MM.1S (cell line): Measurements from ENCODE around the gene CYP27A1.

Source experiments
- DNase-seq: peaks from one replicate; pipeline ENCODE4 v3.0.0-alpha.2; 2015
- H2AFZ ChIP-seq: fragments of 300-600 bp; sonication (generic); 2 replicates; pipeline ENCODE4 v1.6.0; 2016; ENCODE audit warnings: antibody characterized with exemption, low read length
- H3F3A ChIP-seq: fragments of 300-600 bp; sonication (generic); 2 replicates; pipeline ENCODE4 v1.6.1; 2016; ENCODE audit warnings: mild to moderate bottlenecking, antibody characterized with exemption, low read length, moderate library complexity, mixed read lengths; ENCODE audit not compliant: insufficient read depth
- H3K27ac ChIP-seq: fragments of 300-600 bp; sonication (generic); 2 replicates; pipeline ENCODE4 v1.5.1; 2016; ENCODE audit warnings: mild to moderate bottlenecking, low read length
- H3K27me3 ChIP-seq: fragments of 300-600 bp; sonication (generic); replicated peaks from 2 replicates; pipeline ENCODE4 v1.6.0; 2016; ENCODE audit warnings: low read length; ENCODE audit not compliant: insufficient read depth
- H3K36me3 ChIP-seq: fragments of 300-600 bp; sonication (generic); replicated peaks from 2 replicates; pipeline ENCODE4 v1.6.1; 2016; ENCODE audit warnings: mild to moderate bottlenecking, low read length, mixed read lengths; ENCODE audit not compliant: insufficient read depth
- H3K4me1 ChIP-seq: fragments of 300-600 bp; sonication (generic); 2 replicates; pipeline ENCODE4 v1.6.1; 2016; ENCODE audit warnings: low read length, mixed read lengths
- H3K4me2 ChIP-seq: fragments of 300-600 bp; sonication (generic); 2 replicates; pipeline ENCODE4 v1.6.0; 2016; ENCODE audit warnings: low read depth, low read length
- H3K4me3 ChIP-seq: fragments of 300-600 bp; sonication (generic); 2 replicates; pipeline ENCODE4 v1.5.1; 2016; ENCODE audit warnings: low read length, mixed read lengths
- H3K79me2 ChIP-seq: fragments of 300-600 bp; sonication (generic); 2 replicates; pipeline ENCODE4 v1.6.1; 2016; ENCODE audit warnings: mixed run types, low read length, mixed read lengths
- H3K9ac ChIP-seq: fragments of 300-600 bp; sonication (generic); 2 replicates; pipeline ENCODE4 v1.6.1; 2016; ENCODE audit warnings: low read length, mixed read lengths
- H3K9me2 ChIP-seq: fragments of 300-600 bp; sonication (generic); replicated peaks from 2 replicates; pipeline ENCODE4 v1.6.1; 2016; ENCODE audit warnings: mild to moderate bottlenecking, low read length, mixed read lengths; ENCODE audit not compliant: insufficient read depth
- H3K9me3 ChIP-seq: fragments of 300-600 bp; sonication (generic); replicated peaks from 2 replicates; pipeline ENCODE4 v1.6.1; 2016; ENCODE audit warnings: mild to moderate bottlenecking, low read length, mixed read lengths; ENCODE audit not compliant: insufficient read depth
- H4K20me1 ChIP-seq: fragments of 300-600 bp; sonication (generic); 2 replicates; pipeline ENCODE4 v1.6.1; 2016; ENCODE audit warnings: mild to moderate bottlenecking, low read length, moderate library complexity, mixed read lengths; ENCODE audit not compliant: insufficient read depth
- CTCF ChIP-seq: fragments of 300-600 bp; sonication (generic); IDR thresholded peaks from 2 replicates; pipeline ENCODE4 v1.5.1; 2016; ENCODE audit warnings: antibody characterized with exemption, low read length, mixed read lengths
- EZH2 ChIP-seq: fragments of 300-600 bp; sonication (generic); optimal IDR thresholded peaks from 2 replicates; pipeline ENCODE3; 2017; ENCODE audit warnings: low read depth, mild to moderate bottlenecking, antibody characterized with exemption, low read length, mixed read lengths
- EZH2phosphoT487 ChIP-seq: fragments of 300-600 bp; sonication (generic); IDR thresholded peaks from 2 replicates; pipeline ENCODE4 v1.6.1; 2018; ENCODE audit warnings: antibody characterized with exemption, low read length

CYP27A1 gene

GRCh38 chr2:218832081-218832480 is 50.1 kb downstream of the CYP27A1 start:
- Histone ChIP-seq H3K9me3 (no peaks in the 10 kb centered on the region), H3K4me2 (no peak overlapping the region), H3K27me3 (no peaks in the 10 kb centered on the region), H3F3A (no peaks in the 10 kb centered on the region), H3K27ac (no peak overlapping the region), H3K9me2 (no peaks in the 10 kb centered on the region), H3K79me2 (no peaks in the 10 kb centered on the region), H3K9ac (no peak overlapping the region), H3K4me3 (no peak overlapping the region), H2AFZ (no peak overlapping the region), H3K4me1 (no peaks in the 10 kb centered on the region), H4K20me1 (no peaks in the 10 kb centered on the region), H3K36me3 (no peaks in the 10 kb centered on the region)
- no peak for DNase-seq
- TF ChIP-seq CTCF: no peak
- no peak for TF ChIP-seq EZH2phosphoT487
- TF ChIP-seq EZH2: no peak

GRCh38 chr2:218832520-218832919 is 50.6 kb downstream of the CYP27A1 start:
- no peaks in the 10 kb centered on the region for H3K79me2 ChIP-seq
- TF ChIP-seq EZH2phosphoT487: no peak
- no peak for TF ChIP-seq EZH2
- no peak for TF ChIP-seq CTCF
- no peak overlapping the region for H3K27ac ChIP-seq
- no peaks in the 10 kb centered on the region for H3F3A ChIP-seq
- H3K9me3 ChIP-seq: no peaks in the 10 kb centered on the region
- no peaks in the 10 kb centered on the region for H3K4me1 ChIP-seq
- H3K9me2 ChIP-seq: no peaks in the 10 kb centered on the region
- H4K20me1 ChIP-seq: no peaks in the 10 kb centered on the region
- H3K4me3 ChIP-seq: no peak overlapping the region
- no peak for DNase-seq
- H3K36me3 ChIP-seq: no peaks in the 10 kb centered on the region
- H3K4me2 ChIP-seq: no peak overlapping the region
- H2AFZ ChIP-seq: no peak overlapping the region
- H3K27me3 ChIP-seq: no peaks in the 10 kb centered on the region
- no peak overlapping the region for H3K9ac ChIP-seq

- no peaks in the 10 kb centered on the region for H3F3A ChIP-seq
- H3K9me2 ChIP-seq: no peaks in the 10 kb centered on the region
- no peak overlapping the region for H3K4me3 ChIP-seq
- no peaks in the 10 kb centered on the region for H3K27me3 ChIP-seq
- no peaks in the 10 kb centered on the region for H3K4me1 ChIP-seq
- H3K4me2 ChIP-seq: no peak overlapping the region
- no peaks in the 10 kb centered on the region for H4K20me1 ChIP-seq
- H3K79me2 ChIP-seq: no peaks in the 10 kb centered on the region
- DNase-seq: no peak
- TF ChIP-seq EZH2 (no peak), EZH2phosphoT487 (no peak), CTCF (no peak)
- no peak overlapping the region for H2AFZ ChIP-seq
- H3K9ac ChIP-seq: no peak overlapping the region
- H3K27ac ChIP-seq: no peak overlapping the region
- no peaks in the 10 kb centered on the region for H3K36me3 ChIP-seq
- no peaks in the 10 kb centered on the region for H3K9me3 ChIP-seq
Measured at GRCh38 chr2:218833023-218833609, 51.2 kb downstream of the CYP27A1 start.
